GM19351 (cell line): Measurements from ENCODE around the gene SIK3.
"Not testable (repeated sequence)": the region's sequence is repeated elsewhere in the genome, so short reads cannot be mapped to it uniquely, and the experiment has no call there.

Source experiments
- ATAC-seq: cut with Tn5 transposase; IDR thresholded peaks from one replicate; pipeline ENCODE4 v1.9.1; 2021; ENCODE audit warnings: mild to moderate bottlenecking, moderate library complexity; ENCODE audit not compliant: unreplicated experiment

The SIK3 gene

GRCh38 chr11:117050121-117050520 lies 48.1 kb downstream of the SIK3 start:
- ATAC-seq = not testable (repeated sequence)

- ATAC-seq = not testable (repeated sequence)
These were observed 51.6 kb downstream of the SIK3 start for GRCh38 chr11:117046627-117047026.

GRCh38 chr11:117045956-117046355 lies 52.3 kb downstream of the SIK3 start:
- ATAC-seq = no peak

- no peak for ATAC-seq
These were observed 53.0 kb downstream of the SIK3 start for GRCh38 chr11:117045196-117045595.

GRCh38 chr11:117044287-117045035 lies 53.8 kb downstream of the SIK3 start:
- ATAC-seq = no peak

- ATAC-seq = no peak
These were observed 55.5 kb downstream of the SIK3 start for GRCh38 chr11:117042689-117043088.

- no peak for ATAC-seq
These were observed 58.3 kb downstream of the SIK3 start for GRCh38 chr11:117039900-117040299.

- ATAC-seq = no peak
These were observed 59.0 kb downstream of the SIK3 start for GRCh38 chr11:117039270-117039669.

- ATAC-seq = no peak
These were observed 60.3 kb downstream of the SIK3 start for GRCh38 chr11:117037975-117038350.

- ATAC-seq = no peak
These were observed 60.8 kb downstream of the SIK3 start for GRCh38 chr11:117037279-117037974.

- no peak for ATAC-seq
These were observed 63.3 kb downstream of the SIK3 start for GRCh38 chr11:117034901-117035300.

GRCh38 chr11:117026593-117027330 lies 71.5 kb downstream of the SIK3 start:
- no peak for ATAC-seq

- ATAC-seq = not testable (repeated sequence)
These were observed 74.5 kb downstream of the SIK3 start for GRCh38 chr11:117023707-117024106.

- ATAC-seq = no peak
These were observed 75.0 kb downstream of the SIK3 start for GRCh38 chr11:117023178-117023577.

GRCh38 chr11:117022526-117022925 lies 75.7 kb downstream of the SIK3 start:
- peak; percentile 29 for ATAC-seq

- ATAC-seq = no peak
These were observed 77.2 kb downstream of the SIK3 start for GRCh38 chr11:117020869-117021564.

- ATAC-seq = no peak
These were observed 77.9 kb downstream of the SIK3 start for GRCh38 chr11:117020287-117020686.

- ATAC-seq = no peak
These were observed 78.4 kb downstream of the SIK3 start for GRCh38 chr11:117019871-117020270.

- no peak for ATAC-seq
These were observed 80.8 kb downstream of the SIK3 start for GRCh38 chr11:117017456-117017855.

GRCh38 chr11:117016747-117017146 lies 81.5 kb downstream of the SIK3 start:
- ATAC-seq = no peak

GRCh38 chr11:117016246-117016645 lies 82.0 kb downstream of the SIK3 start:
- ATAC-seq = no peak
